Skeletal muscle satellite cell (primary cell): ENCODE data around the gene BRPF3.

Experiments used
- H3K27me3 ChIP-seq: 2 replicates; pipeline ENCODE4 v1.7.0; 2013; ENCODE audit warnings: low read length; ENCODE audit not compliant: control insufficient read depth, insufficient read depth
- H3K36me3 ChIP-seq: 2 replicates; pipeline ENCODE4 v1.7.0; 2013; ENCODE audit warnings: mild to moderate bottlenecking, control low read depth, low read length; ENCODE audit not compliant: insufficient read depth
- H3K4me1 ChIP-seq: 2 replicates; pipeline ENCODE4 v1.7.0; 2013; ENCODE audit warnings: low read length; ENCODE audit not compliant: control insufficient read depth, insufficient read depth
- H3K4me2 ChIP-seq: 2 replicates; pipeline ENCODE4 v1.7.0; 2013; ENCODE audit warnings: mild to moderate bottlenecking, low read length
- H3K4me3 ChIP-seq: 2 replicates; pipeline ENCODE4 v1.7.0; 2013; ENCODE audit warnings: low read length
- H3K9ac ChIP-seq: 2 replicates; pipeline ENCODE4 v1.7.0; 2013; ENCODE audit warnings: mild to moderate bottlenecking, low read depth, low read length, moderate library complexity
- H3K9me3 ChIP-seq: replicated peaks from 2 replicates; pipeline ENCODE4 v1.7.0; 2013; ENCODE audit warnings: mild to moderate bottlenecking, control low read depth, low read length

BRPF3 gene

GRCh38 chr6:36239774-36240173 lies 43.2 kb downstream of the BRPF3 start:
- H3K4me1 ChIP-seq, result no peaks in the 10 kb centered on the region
- H3K9me3 ChIP-seq, result no peaks in the 10 kb centered on the region
- no peak overlapping the region for H3K4me3 ChIP-seq
- no peaks in the 10 kb centered on the region for H3K36me3 ChIP-seq
- no peak overlapping the region for H3K4me2 ChIP-seq
- H3K27me3 ChIP-seq, result peaks cover 10% of the 10 kb centered on the region
- H3K9ac ChIP-seq, result no peak overlapping the region

DNA sequence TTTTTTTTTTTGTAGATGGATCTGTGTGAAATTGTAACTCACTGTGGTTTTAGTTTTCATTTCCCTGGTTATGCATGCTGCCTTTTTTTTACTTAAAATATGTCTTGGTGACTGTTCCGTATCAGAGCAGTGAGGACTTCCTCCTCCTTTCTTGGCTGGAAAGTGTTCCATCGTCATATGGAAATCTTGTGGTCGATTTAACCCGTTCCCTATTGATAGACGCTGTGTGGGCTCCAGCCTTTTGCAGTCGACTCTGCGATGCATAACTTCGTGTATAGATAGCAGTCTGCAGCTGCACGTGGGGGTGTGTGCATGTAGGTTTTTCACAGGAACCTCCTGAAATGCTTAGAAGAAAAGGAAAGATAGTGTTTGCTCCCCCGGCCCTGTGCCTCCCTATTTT lies 45.2 kb downstream of the BRPF3 start:
- Histone ChIP-seq H3K4me2 (no peak overlapping the region), H3K9me3 (no peaks in the 10 kb centered on the region), H3K36me3 (no peaks in the 10 kb centered on the region), H3K4me3 (no peak overlapping the region), H3K4me1 (no peaks in the 10 kb centered on the region), H3K9ac (no peak overlapping the region), H3K27me3 (peaks cover 12% of the 10 kb centered on the region)

- H3K9ac ChIP-seq, result no peak overlapping the region
Measured at GRCh38 chr6:36242161-36242560, 45.6 kb downstream of the BRPF3 start.

GRCh38 chr6:36242626-36243025 lies 46.1 kb downstream of the BRPF3 start:
- H3K9ac ChIP-seq, result no peak overlapping the region
- H3K4me1 ChIP-seq, result peaks cover 5% of the 10 kb centered on the region

More at GRCh38 chr6:36242161-36242560, 45.6 kb downstream of the BRPF3 start:
- no peak overlapping the region for H3K4me2 ChIP-seq
- H3K27me3 ChIP-seq, result peaks cover 12% of the 10 kb centered on the region
- H3K36me3 ChIP-seq, result no peaks in the 10 kb centered on the region
- H3K9me3 ChIP-seq, result no peaks in the 10 kb centered on the region
- peaks cover under 1% of the 10 kb centered on the region for H3K4me1 ChIP-seq
- no peak overlapping the region for H3K4me3 ChIP-seq

DNA sequence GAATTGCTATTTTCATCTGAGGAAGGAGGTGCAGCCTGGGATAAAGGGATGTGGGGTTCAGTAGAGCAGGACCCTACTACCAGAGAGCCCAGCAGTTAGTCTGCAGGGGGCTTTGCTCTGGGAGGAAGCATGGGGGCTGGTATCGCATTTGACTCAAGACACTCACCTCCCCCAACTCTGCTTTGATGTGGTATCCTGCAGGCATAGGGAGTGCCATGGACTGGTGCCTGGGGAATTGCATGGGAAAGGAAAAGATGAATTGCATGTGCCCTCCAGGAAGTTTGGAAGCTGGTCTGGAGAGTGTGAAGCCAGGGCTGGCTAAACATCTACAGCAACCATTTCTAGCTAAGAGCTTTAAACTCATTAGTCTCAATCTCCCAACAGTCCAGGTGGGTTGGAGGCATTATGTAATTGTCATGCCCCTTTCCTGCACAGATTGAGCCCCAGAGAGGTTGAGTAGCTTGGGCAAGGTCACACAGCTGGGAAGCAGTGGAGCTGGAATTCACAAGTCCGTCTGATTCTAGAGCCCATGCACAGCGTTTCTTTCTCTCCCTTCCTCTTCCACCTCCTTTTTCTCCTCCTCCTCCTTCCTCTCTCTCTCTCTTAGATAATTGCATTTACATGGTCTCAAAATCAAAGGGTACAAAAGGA lies 47.1 kb downstream of the BRPF3 start:
- no peaks in the 10 kb centered on the region for H3K9me3 ChIP-seq
- no peak overlapping the region for H3K4me3 ChIP-seq

More at GRCh38 chr6:36242626-36243025, 46.1 kb downstream of the BRPF3 start:
- H3K27me3 ChIP-seq, result peaks cover 12% of the 10 kb centered on the region
- H3K9me3 ChIP-seq, result no peaks in the 10 kb centered on the region
- no peak overlapping the region for H3K4me2 ChIP-seq
- no peak overlapping the region for H3K4me3 ChIP-seq
- no peaks in the 10 kb centered on the region for H3K36me3 ChIP-seq

DNA sequence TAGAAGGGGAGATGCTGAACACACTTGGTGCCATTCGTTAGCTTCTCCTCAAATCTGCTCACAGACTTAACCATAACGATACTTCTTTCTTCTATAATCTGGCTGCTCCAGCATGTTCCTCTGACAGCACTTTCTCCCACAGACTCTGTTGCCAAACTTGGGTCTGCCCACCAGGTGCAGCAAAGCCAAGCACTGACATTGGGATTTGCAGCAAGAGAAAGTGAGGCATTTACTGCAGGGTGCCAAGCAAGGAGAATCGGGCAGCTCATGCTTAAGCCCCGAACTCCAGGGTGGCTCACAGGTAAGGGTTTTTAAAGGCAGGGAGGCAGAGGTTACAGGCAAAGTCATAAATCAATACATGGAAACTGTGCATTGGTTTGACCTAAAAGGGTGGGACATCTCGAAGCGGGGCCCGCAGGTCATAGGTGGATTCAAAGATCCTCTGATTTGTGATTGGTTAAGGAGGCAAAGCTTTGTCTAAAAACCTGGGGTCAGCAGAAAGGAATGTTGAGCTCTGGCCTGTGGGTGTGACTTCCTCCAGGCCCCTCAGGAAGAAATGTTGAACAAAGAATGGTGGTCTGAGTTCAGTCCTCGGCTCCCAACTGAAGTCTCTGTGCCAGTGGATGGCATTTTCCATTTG lies 48.2 kb downstream of the BRPF3 start:
- H3K4me3 ChIP-seq, result no peak overlapping the region
- H3K36me3 ChIP-seq, result no peaks in the 10 kb centered on the region
- peaks cover 12% of the 10 kb centered on the region for H3K27me3 ChIP-seq
- H3K4me2 ChIP-seq, result no peak overlapping the region
- H3K4me1 ChIP-seq, result peaks cover 26% of the 10 kb centered on the region
- H3K9me3 ChIP-seq, result no peaks in the 10 kb centered on the region
- H3K9ac ChIP-seq, result no peak overlapping the region

More for the DNA sequence above, 47.1 kb downstream of the BRPF3 start:
- peaks cover 12% of the 10 kb centered on the region for H3K27me3 ChIP-seq
- H3K9ac ChIP-seq, result no peak overlapping the region
- no peak overlapping the region for H3K4me2 ChIP-seq
- H3K4me1 ChIP-seq, result peaks cover 16% of the 10 kb centered on the region
- no peaks in the 10 kb centered on the region for H3K36me3 ChIP-seq

DNA sequence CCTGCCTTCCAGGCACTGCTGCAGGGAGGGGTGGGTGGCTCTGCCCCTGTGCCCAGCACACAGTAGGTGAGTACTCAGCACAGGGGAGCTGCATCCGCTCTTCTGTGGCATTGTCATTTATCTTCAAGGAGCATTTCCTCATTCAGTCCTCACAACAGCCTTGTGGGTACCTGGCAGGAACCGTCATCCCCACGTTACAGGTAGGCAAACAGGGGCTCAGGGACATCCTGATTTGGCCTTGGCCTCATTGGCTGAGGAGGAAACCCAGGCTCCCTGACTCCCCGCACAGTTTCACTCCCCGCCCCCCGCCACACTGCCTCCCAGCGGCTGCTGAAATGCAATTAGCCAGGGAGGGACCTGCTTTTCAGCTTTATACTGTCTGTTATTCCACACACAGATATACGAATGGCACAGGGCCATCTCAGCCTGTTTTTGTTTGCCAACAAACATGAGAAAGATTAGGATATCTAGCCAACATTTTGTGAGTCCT lies 49.1 kb downstream of the BRPF3 start:
- no peak overlapping the region for H3K4me3 ChIP-seq
- no peak overlapping the region for H3K4me2 ChIP-seq
- H3K36me3 ChIP-seq, result no peaks in the 10 kb centered on the region
- no peak overlapping the region for H3K9ac ChIP-seq
- H3K9me3 ChIP-seq, result no peaks in the 10 kb centered on the region
- H3K4me1 ChIP-seq, result peaks cover 26% of the 10 kb centered on the region
- H3K27me3 ChIP-seq, result peaks cover 12% of the 10 kb centered on the region

DNA sequence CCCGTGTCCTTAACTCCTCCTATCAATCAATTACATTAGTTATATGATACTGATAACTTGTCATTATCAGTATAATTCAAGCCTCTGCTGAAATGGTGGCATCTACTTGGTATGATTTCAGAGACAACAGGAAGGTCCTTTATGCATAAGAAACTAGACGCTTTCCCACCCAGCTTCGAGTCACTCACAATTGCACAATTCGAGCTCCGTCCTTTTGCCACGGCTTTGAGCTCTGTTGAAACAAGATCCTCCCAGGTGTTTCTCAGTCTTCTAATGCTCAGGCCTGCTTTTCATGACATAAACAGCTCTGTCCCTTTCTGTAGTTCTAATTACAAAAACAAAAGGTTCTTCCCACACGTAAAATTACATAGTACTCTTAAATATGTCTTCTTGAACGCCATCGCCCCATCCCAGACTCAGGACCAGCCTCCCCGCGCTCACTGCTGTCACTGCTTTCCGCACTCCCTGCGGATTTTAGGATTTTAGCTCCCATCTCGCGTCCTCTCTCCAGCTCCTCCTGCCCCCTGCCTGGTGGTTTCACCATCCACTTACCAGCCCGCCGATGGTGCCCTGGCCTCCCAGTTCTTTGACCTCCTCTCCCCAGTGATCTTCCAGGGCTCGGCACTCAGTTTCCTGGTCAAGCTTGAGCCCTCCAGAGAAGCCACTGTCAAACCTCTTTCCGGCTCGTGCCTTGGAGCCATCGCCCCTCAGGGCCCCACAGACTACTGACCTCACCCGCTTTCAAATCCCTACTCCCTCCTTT lies 50.1 kb downstream of the BRPF3 start:
- Histone ChIP-seq H3K27me3 (peaks cover 12% of the 10 kb centered on the region), H3K4me3 (no peak overlapping the region), H3K9me3 (no peaks in the 10 kb centered on the region), H3K9ac (no peak overlapping the region), H3K36me3 (no peaks in the 10 kb centered on the region), H3K4me2 (no peak overlapping the region), H3K4me1 (peaks cover 26% of the 10 kb centered on the region)

DNA sequence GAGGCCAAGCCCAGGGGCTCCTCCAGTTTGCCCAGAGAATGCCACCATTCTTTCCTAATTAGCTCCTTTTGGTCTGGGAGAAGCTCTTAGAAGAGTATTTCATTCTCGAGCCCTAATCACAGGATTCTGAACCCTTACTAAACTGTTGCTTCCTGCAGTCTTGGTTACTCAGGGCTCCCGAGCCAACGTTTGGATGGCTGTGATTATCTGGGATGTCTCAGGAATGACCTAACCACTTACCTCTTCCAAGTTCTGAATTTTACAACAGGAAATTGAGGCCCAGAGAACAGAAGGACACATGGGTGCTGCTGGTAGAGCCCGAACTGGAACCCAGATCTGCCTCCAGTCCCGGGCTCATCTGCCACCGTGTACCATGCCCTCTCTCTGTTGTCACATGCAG lies 51.1 kb downstream of the BRPF3 start:
- H3K27me3 ChIP-seq, result peaks cover 15% of the 10 kb centered on the region
- peaks cover 26% of the 10 kb centered on the region for H3K4me1 ChIP-seq
- no peak overlapping the region for H3K4me3 ChIP-seq
- peak overlapping the region; percentile 13 for H3K4me2 ChIP-seq
- H3K9ac ChIP-seq, result peak overlapping the region; percentile 33
- H3K9me3 ChIP-seq, result no peaks in the 10 kb centered on the region
- H3K36me3 ChIP-seq, result no peaks in the 10 kb centered on the region

- Histone ChIP-seq H3K4me1 (peaks cover 26% of the 10 kb centered on the region), H3K9me3 (no peaks in the 10 kb centered on the region), H3K9ac (peak overlapping the region; percentile 5), H3K36me3 (no peaks in the 10 kb centered on the region), H3K27me3 (peaks cover 9% of the 10 kb centered on the region), H3K4me2 (peak overlapping the region; percentile 12), H3K4me3 (no peak overlapping the region)
Measured at GRCh38 chr6:36248980-36249379, 52.4 kb downstream of the BRPF3 start.

GRCh38 chr6:36249536-36249935 lies 53.0 kb downstream of the BRPF3 start:
- Histone ChIP-seq H3K4me2 (peak overlapping the region; percentile 12), H3K9ac (peak overlapping the region; percentile 5), H3K36me3 (no peaks in the 10 kb centered on the region), H3K9me3 (no peaks in the 10 kb centered on the region), H3K4me1 (peaks cover 26% of the 10 kb centered on the region), H3K4me3 (no peak overlapping the region), H3K27me3 (peaks cover 6% of the 10 kb centered on the region)
